OCI-LY1 (cell line): Measurements from ENCODE around the gene GALNT2.

Experiments
- H2AFZ ChIP-seq: fragments of 200-600 bp; sonication (generic), shearing (Covaris generic); 2 replicates; pipeline ENCODE4 v1.6.0; 2014; ENCODE audit warnings: antibody characterized with exemption, mild to moderate bottlenecking, low read length
- H3F3A ChIP-seq: fragments of 200-600 bp; sonication (generic), shearing (Covaris generic); 2 replicates; pipeline ENCODE4 v1.6.0; 2014; ENCODE audit warnings: mild to moderate bottlenecking, antibody characterized with exemption, low read length, moderate library complexity; ENCODE audit not compliant: insufficient read depth
- H3K27ac ChIP-seq: fragments of 200-600 bp; sonication (generic); 2 replicates; pipeline ENCODE4 v1.5.1; 2014; ENCODE audit warnings: low read length, mixed run types, mild to moderate bottlenecking, low read depth; ENCODE audit not compliant: poor library complexity, severe bottlenecking
- H3K27me3 ChIP-seq: fragments of 200-600 bp; sonication (generic); 2 replicates; pipeline ENCODE4 v1.6.0; 2014; ENCODE audit warnings: antibody characterized with exemption, mild to moderate bottlenecking, low read length, moderate library complexity; ENCODE audit not compliant: insufficient read depth
- H3K36me3 ChIP-seq: fragments of 200-600 bp; sonication (generic); 2 replicates; pipeline ENCODE4 v1.6.1; 2014; ENCODE audit warnings: mild to moderate bottlenecking, antibody characterized with exemption, low read length, moderate library complexity, mixed read lengths; ENCODE audit not compliant: insufficient read depth
- H3K4me1 ChIP-seq: fragments of 200-600 bp; sonication (generic); 2 replicates; pipeline ENCODE4 v1.5.1; 2014; ENCODE audit warnings: mild to moderate bottlenecking, low read length, moderate library complexity; ENCODE audit not compliant: insufficient read depth, severe bottlenecking
- H3K4me2 ChIP-seq: fragments of 200-600 bp; sonication (generic), shearing (Covaris generic); 2 replicates; pipeline ENCODE4 v1.6.1; 2014; ENCODE audit warnings: low read length
- H3K4me3 ChIP-seq: fragments of 200-600 bp; sonication (generic); 2 replicates; pipeline ENCODE4 v1.5.1; 2014; ENCODE audit warnings: low read length, low read depth, mild to moderate bottlenecking, mixed read lengths; ENCODE audit not compliant: poor library complexity, severe bottlenecking
- H3K79me2 ChIP-seq: fragments of 200-600 bp; shearing (Covaris generic); 2 replicates; pipeline ENCODE4 v1.6.1; 2016; ENCODE audit warnings: mixed run types, low read length, mixed read lengths; ENCODE audit not compliant: insufficient read depth
- H3K9ac ChIP-seq: fragments of 200-600 bp; sonication (generic), shearing (Covaris generic); 2 replicates; pipeline ENCODE4 v1.6.1; 2014; ENCODE audit warnings: mild to moderate bottlenecking, low read length, mixed read lengths
- H3K9me2 ChIP-seq: fragments of 200-600 bp; sonication (generic), shearing (Covaris generic); 2 replicates; pipeline ENCODE4 v1.6.1; 2014; ENCODE audit warnings: low read depth, mild to moderate bottlenecking, low read length, mixed read lengths
- H3K9me3 ChIP-seq: fragments of 200-600 bp; shearing (Covaris generic); 2 replicates; pipeline ENCODE4 v1.6.1; 2014; ENCODE audit warnings: low read length, mixed read lengths
- H4K20me1 ChIP-seq: fragments of 200-600 bp; sonication (generic), shearing (Covaris generic); 2 replicates; pipeline ENCODE4 v1.6.0; 2016; ENCODE audit warnings: mild to moderate bottlenecking, low read length; ENCODE audit not compliant: insufficient read depth
- EZH2 ChIP-seq: fragments of 200-600 bp; sonication (generic), shearing (Covaris generic); IDR thresholded peaks from 2 replicates; pipeline ENCODE4 v1.8.0; 2017; ENCODE audit warnings: borderline replicate concordance, mixed run types, mild to moderate bottlenecking, antibody characterized with exemption, low read length, moderate library complexity, mixed read lengths
- TF ChIP-seq, protein P1 (sequence below): fragments of 200-600 bp; sonication (generic), shearing (Covaris generic); IDR thresholded peaks from 2 replicates; pipeline ENCODE4 v1.5.1; 2017; ENCODE audit warnings: mild to moderate bottlenecking, antibody characterized with exemption, low read length, moderate library complexity, mixed read lengths

Gene GALNT2

DNA sequence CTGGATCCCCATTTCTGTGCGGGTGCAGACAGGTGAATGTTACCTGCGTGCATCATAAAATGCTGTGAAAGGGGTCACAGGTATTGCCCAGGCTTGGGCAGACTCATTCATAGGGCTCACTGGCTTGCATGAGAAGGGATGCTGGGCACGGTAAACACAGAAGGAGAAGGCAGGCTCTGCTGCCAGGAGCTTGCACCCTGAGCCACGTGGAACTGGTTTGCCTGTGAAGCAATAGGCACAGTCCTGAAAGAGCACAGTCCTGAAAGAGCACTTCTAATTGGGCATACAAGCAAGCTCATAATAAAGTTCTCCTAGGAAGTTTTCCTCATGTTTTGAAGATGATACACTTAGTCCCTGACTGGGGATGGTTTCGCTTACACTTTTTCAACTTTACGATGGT lies 40.9 kb downstream of the GALNT2 start:
- H3K4me3 ChIP-seq: no peak overlapping the region
- peaks cover 90% of the 10 kb centered on the region for H3K4me1 ChIP-seq
- H3K27me3 ChIP-seq: no peaks in the 10 kb centered on the region
- peak overlapping the region; percentile 55 for H3K27ac ChIP-seq
- H3K79me2 ChIP-seq: peaks cover 26% of the 10 kb centered on the region
- H3F3A ChIP-seq: 0 out of 2 replicates have a peak, but pooled peaks cover 5% of the 10 kb centered on the region
- no peaks in the 10 kb centered on the region for H4K20me1 ChIP-seq
- no peaks in the 10 kb centered on the region for H3K9me3 ChIP-seq
- no peaks in the 10 kb centered on the region for H3K36me3 ChIP-seq
- H3K9me2 ChIP-seq: no peaks in the 10 kb centered on the region
- H2AFZ ChIP-seq: no peak overlapping the region
- TF ChIP-seq, protein P1, sequence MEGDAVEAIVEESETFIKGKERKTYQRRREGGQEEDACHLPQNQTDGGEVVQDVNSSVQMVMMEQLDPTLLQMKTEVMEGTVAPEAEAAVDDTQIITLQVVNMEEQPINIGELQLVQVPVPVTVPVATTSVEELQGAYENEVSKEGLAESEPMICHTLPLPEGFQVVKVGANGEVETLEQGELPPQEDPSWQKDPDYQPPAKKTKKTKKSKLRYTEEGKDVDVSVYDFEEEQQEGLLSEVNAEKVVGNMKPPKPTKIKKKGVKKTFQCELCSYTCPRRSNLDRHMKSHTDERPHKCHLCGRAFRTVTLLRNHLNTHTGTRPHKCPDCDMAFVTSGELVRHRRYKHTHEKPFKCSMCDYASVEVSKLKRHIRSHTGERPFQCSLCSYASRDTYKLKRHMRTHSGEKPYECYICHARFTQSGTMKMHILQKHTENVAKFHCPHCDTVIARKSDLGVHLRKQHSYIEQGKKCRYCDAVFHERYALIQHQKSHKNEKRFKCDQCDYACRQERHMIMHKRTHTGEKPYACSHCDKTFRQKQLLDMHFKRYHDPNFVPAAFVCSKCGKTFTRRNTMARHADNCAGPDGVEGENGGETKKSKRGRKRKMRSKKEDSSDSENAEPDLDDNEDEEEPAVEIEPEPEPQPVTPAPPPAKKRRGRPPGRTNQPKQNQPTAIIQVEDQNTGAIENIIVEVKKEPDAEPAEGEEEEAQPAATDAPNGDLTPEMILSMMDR: no peak
- TF ChIP-seq EZH2: no peak
- H3K4me2 ChIP-seq: no peak overlapping the region
- no peak overlapping the region for H3K9ac ChIP-seq

DNA sequence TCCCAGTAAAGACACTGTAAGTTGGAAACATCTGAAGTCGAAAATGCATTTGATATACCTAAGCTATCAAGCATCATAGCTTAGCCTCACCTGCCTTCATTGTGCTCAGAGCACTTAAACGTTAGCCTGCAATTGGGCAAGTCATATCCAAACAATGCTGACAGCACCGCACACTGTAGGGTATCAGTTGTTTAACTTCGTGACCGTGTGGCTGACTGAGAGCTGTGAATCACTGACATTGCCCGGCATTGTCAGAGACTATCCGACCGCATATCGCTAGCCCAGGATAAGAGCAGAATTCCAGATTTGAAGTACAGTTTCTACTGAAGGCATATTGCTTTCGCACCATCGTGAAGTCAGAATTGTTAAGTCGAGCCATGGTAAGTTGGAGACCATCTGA lies 41.5 kb downstream of the GALNT2 start:
- Histone ChIP-seq H3F3A (0 out of 2 replicates have a peak, but pooled peaks cover 5% of the 10 kb centered on the region), H3K36me3 (0 out of 2 replicates have a peak, but pooled peaks cover 2% of the 10 kb centered on the region), H3K27ac (peak overlapping the region; percentile 95), H3K79me2 (peaks cover 26% of the 10 kb centered on the region), H3K4me3 (no peak overlapping the region), H3K9me2 (no peaks in the 10 kb centered on the region), H2AFZ (no peak overlapping the region), H3K27me3 (no peaks in the 10 kb centered on the region), H3K4me2 (no peak overlapping the region), H3K9me3 (no peaks in the 10 kb centered on the region), H4K20me1 (no peaks in the 10 kb centered on the region), H3K9ac (no peak overlapping the region), H3K4me1 (peaks cover 90% of the 10 kb centered on the region)
- TF ChIP-seq EZH2: no peak
- TF ChIP-seq, protein P1: no peak

DNA sequence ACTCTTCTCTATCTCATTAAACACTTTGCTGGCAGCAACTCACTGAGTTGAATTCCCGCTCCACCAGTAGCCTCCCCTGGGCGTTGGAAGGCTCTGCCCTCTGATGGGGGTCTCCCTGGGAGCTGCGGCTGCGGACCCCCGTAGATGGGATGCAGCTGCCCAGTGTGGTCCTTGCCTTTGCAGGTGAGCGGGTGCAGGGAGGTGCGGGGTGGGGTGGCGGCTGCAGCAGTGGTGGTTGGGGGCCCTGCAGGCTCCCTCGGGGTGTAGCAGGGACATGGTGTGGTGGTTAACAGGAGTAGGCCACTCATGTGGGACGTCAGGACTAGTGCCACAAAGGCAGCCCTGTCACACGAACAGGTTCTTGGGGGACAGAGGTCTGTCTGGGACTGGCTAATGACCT lies 42.0 kb downstream of the GALNT2 start:
- Histone ChIP-seq H3F3A (0 out of 2 replicates have a peak, but pooled peaks cover 5% of the 10 kb centered on the region), H3K79me2 (peaks cover 25% of the 10 kb centered on the region), H2AFZ (no peak overlapping the region), H3K4me3 (no peak overlapping the region), H3K9me3 (no peaks in the 10 kb centered on the region), H4K20me1 (no peaks in the 10 kb centered on the region), H3K27ac (peak overlapping the region; percentile 95), H3K9me2 (no peaks in the 10 kb centered on the region), H3K4me2 (no peak overlapping the region), H3K4me1 (peaks cover 90% of the 10 kb centered on the region), H3K27me3 (no peaks in the 10 kb centered on the region), H3K36me3 (peaks cover 6% of the 10 kb centered on the region), H3K9ac (no peak overlapping the region)
- TF ChIP-seq, protein P1: no peak
- no peak for TF ChIP-seq EZH2
